ENCODE results near the gene EIF4E2.
"Not testable (repeated sequence)": the region's sequence is repeated elsewhere in the genome, so short reads cannot be mapped to it uniquely, and the experiment has no call there.

EIF4E2 gene

GRCh38 chr2:232568161-232568560, 17.7 kb downstream of the EIF4E2 start:
- no peak for DNase-seq (ENCODE audit: low spot score)

- no peak for DNase-seq (ENCODE audit: low spot score)
These were observed 19.1 kb downstream of the EIF4E2 start for GRCh38 chr2:232569541-232569940.

- DNase-seq (ENCODE audit: low spot score), result not testable (repeated sequence)
These were observed 20.0 kb downstream of the EIF4E2 start for GRCh38 chr2:232570481-232570880.

- DNase-seq (ENCODE audit: low spot score), result no peak
These were observed 20.6 kb downstream of the EIF4E2 start for GRCh38 chr2:232571026-232571474.

GRCh38 chr2:232573042-232573441, 22.6 kb downstream of the EIF4E2 start:
- DNase-seq (ENCODE audit: low spot score), result no peak

- no peak for DNase-seq (ENCODE audit: low spot score)
These were observed 23.4 kb downstream of the EIF4E2 start for GRCh38 chr2:232573771-232574435.

GRCh38 chr2:232574674-232575403, 24.4 kb downstream of the EIF4E2 start:
- no peak for DNase-seq (ENCODE audit: low spot score)

- DNase-seq (ENCODE audit: low spot score), result no peak
These were observed 24.9 kb downstream of the EIF4E2 start for GRCh38 chr2:232575404-232575746.

- DNase-seq (ENCODE audit: low spot score), result no peak
These were observed 26.5 kb downstream of the EIF4E2 start for GRCh38 chr2:232576995-232577394.

- no peak for DNase-seq (ENCODE audit: low spot score)
These were observed 27.4 kb downstream of the EIF4E2 start for GRCh38 chr2:232577841-232578240.

- DNase-seq (ENCODE audit: low spot score), result no peak
These were observed 28.1 kb downstream of the EIF4E2 start for GRCh38 chr2:232578626-232579025.

GRCh38 chr2:232580648-232580981, 30.1 kb downstream of the EIF4E2 start:
- DNase-seq (ENCODE audit: low spot score), result no peak

GRCh38 chr2:232581725-232582124, 31.2 kb downstream of the EIF4E2 start:
- no peak for DNase-seq (ENCODE audit: low spot score)

GRCh38 chr2:232584238-232584637, 33.7 kb downstream of the EIF4E2 start:
- no peak for DNase-seq (ENCODE audit: low spot score)

- no peak for DNase-seq (ENCODE audit: low spot score)
These were observed 36.5 kb downstream of the EIF4E2 start for GRCh38 chr2:232586943-232587505.

- DNase-seq (ENCODE audit: low spot score), result no peak
These were observed 37.0 kb downstream of the EIF4E2 start for GRCh38 chr2:232587512-232587911.

- DNase-seq (ENCODE audit: low spot score), result no peak
These were observed 37.5 kb downstream of the EIF4E2 start for GRCh38 chr2:232588031-232588430.

- no peak for DNase-seq (ENCODE audit: low spot score)
These were observed 38.4 kb downstream of the EIF4E2 start for GRCh38 chr2:232588680-232589585.

GRCh38 chr2:232592772-232593395, 42.4 kb downstream of the EIF4E2 start:
- DNase-seq (ENCODE audit: low spot score), result no peak

GRCh38 chr2:232593982-232594381, 43.5 kb downstream of the EIF4E2 start:
- DNase-seq (ENCODE audit: low spot score), result no peak

GRCh38 chr2:232597362-232598079, 47.0 kb downstream of the EIF4E2 start:
- no peak for DNase-seq (ENCODE audit: low spot score)
